HG03521 (cell line): Measurements from ENCODE around the gene IKZF1.

ENCODE experiments used
- ATAC-seq: cut with Tn5 transposase; IDR thresholded peaks from one replicate; pipeline ENCODE4 v1.9.1; 2021; ENCODE audit warnings: mild to moderate bottlenecking, moderate library complexity; ENCODE audit not compliant: unreplicated experiment

Gene IKZF1

DNA sequence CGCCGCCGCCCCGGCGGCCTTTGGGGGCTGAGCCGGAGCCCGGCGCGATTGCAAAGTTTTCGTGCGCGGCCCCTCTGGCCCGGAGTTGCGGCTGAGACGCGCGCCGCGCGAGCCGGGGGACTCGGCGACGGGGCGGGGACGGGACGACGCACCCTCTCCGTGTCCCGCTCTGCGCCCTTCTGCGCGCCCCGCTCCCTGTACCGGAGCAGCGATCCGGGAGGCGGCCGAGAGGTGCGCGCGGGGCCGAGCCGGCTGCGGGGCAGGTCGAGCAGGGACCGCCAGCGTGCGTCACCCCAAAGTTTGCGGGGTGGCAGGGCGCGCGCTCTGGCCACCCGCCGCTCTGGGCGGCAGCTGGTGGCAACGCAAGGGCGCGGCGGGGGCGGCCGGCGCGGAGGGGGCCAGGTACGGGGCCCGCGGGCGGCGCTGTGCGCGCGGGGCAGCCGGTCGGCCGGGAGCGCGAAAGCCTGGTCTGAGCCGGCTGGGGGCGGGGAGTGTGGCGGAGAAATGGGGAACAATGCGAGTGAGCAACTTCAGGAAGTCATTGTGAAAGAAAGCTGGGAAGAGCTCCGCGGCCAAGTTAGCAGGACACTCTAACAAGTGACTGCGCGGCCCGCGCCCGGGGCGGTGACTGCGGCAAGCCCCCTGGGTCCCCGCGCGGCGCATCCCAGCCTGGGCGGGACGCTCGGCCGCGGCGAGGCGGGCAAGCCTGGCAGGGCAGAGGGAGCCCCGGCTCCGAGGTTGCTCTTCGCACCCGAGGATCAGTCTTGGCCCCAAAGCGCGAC, at the start of gene IKZF1:
TSS of gene IKZF1 (plus strand) at position 588 of the 782 bp plus-strand sequence. CDS start 14,346 bp downstream, outside the sequence.
- peak; percentile 30 for ATAC-seq

DNA sequence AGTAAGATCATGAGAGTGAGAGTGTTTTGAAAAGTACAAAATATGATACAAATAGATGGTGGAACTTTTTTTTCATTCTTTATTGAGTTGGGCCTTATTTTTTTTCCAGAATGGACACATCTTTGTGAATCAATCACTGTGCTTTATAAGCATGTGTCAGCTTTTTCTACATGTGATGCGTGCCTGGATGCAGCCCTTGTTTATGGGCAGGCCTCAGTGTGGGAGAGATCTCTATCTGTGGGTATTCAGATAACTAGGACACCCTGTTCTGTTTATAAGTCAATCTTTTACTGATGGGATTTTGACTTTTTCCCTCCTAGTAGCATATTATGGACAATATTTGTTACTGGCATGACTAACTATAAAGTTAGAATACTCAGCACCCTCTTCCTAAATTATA, 42.9 kb upstream of the IKZF1 start:
- ATAC-seq, result no peak

DNA sequence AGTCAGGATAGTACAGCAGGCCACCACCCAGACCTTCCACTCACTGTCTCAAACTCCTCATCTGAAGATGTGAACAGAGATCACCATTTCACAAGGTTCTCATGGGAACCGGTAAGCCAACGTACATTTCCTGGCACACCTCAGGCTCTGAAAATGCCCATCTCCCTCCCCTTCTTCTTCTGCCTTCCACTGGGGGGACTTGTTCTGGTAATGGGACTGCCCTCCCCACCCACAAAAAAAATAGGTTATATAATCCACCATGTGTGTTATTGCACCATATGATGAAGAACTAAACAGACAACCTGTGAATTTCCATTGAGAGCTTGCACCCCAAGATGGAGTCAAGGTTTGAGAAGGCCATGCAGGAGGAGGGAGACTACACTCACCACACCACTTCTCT, 42.1 kb upstream of the IKZF1 start:
- ATAC-seq, result no peak

DNA sequence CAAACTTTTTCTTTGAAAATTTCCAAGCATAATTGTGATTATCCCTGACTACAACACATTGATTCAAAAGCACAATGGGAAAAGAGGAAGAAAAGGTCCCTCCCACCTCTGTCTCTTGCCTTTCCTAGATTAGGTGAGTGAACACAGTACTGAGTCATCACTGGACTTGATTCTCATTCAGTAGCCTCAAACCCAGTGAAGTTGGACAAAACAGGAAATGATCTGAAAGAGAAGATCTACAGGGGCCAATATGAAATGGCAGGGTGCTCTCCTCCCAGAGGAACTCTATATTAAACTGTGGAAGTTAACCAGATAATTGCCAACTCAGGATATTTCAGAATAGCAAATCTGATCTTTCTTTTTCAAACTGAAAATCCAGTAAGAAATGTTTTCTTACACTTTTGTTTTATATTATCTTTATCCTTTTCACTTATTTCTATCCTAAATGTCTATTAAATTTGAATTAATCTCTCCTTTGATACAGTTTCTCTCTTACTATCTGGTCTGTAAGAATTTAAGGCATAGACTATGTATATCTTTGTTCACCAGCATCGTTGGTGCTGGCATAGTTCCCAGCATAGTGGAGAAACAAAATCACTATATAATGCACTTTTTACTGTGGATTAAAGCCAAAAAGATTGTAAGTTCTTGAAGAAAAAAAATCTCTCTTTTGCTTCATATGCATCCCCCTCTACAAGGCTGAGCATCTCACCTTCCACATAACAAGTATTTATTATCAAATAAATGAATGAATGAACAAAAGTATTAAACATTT, 41.4 kb upstream of the IKZF1 start:
- ATAC-seq, result peak; percentile 40

DNA sequence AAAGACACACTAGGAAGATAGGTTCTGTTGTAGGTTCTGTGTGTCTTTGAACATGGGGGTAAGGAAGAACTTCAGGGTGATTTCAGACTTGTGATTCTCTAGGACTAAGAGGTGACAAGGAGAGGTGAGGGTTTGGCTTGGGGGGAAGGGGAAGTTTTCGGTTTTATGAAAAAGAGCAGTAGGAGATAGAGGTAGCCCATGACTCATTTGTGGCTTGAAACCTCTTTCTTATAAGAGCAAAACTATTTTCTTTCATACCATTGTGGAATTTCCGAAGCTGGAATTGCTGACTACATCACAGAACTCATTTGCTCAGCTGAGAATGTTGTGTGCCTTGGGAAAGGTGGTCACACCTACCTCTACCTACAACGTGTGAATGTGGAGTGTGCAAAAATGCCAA, 39.6 kb upstream of the IKZF1 start:
- ATAC-seq, result no peak

DNA sequence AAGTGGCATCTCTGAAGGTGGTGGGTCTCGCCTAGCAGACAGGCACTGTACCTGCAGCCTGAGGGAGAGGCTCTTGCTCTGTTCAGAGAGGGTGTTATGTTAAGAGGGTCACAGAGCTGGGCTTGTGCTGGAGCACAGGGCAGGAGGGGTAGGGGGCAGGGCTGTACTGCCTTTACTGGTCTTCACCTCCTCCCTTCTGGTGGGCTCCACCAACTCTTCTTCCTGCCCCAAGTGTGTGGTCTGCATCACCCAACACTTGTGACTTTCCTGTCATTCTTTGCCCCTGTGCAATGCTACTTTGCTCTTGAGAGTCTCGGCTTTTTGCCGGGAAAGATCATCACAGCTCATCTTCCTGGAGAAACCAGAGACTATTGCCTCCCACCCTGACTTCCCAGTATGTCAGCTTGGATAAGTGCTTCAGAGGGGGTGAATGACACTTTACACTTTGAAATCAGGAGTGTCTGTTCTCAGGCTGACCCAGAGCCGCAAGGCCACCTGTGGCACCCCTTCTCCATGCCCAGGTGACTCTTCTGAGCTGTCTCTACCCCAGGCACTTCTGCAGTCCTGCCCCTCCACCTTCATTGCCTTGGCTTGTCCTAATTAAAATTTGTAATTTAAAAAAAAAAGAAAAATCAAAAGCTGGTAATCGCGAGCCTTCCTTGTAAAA, 38.4 kb upstream of the IKZF1 start:
- ATAC-seq, result no peak

DNA sequence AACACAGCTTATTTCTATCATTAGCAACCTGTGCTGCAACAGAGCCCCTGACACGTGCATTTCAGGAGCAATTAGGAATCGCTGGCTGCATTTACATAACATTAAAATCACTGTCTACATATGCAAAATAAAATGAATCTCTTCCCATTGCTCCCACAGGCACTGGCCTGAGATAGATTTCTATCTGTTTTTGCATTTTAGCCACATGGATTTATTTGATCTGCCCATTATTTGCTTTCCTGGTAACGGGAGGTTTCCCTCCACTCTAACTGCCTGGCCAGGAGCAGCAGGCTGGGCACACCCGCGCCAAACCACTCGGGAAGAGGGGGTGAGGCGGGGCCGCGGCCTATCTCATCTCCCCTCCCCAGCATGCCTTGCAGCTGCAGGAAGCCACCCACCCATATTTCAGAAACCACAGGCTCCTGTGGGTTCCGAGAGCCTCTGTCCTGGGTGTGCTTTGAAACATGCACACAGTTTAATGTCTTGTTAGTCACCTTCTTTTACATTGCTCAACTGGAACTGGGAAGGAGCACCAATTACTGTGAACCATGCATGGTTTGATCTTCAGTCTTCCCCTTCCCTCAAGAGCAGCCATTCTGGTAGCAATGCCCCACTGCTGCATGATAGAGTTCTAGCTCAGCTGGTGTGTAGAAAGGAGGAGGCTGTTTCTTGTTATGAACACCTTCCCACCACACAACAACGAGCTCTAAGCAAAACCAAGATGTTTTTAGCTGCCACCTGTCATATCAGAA, 37.7 kb upstream of the IKZF1 start:
- ATAC-seq, result peak; percentile 37

DNA sequence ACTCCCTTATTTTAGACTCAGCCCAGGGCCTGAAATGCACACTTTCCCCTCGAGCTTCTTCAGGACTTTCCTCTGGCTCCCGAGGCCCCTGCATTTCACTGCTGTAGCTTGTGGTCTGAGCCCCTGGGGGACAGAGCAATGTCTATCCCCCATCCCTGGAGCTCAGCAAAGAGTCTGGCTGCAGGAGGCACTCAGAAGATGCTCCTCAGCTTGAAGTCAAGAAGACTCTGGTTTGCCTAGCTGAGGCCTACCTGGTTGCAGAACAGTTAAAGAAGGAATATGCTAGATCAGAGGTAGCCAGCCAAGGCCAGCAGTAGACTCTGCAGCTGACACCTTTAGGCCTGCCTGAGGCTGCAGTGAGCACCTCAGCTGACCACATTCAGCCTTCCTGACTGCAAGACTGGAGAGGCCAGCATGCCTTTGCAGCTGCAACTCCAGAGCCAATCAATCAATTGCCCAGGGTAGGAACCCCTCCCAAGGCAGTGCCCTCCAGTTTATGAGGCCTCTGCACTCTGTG, 36.9 kb upstream of the IKZF1 start:
- ATAC-seq, result no peak

DNA sequence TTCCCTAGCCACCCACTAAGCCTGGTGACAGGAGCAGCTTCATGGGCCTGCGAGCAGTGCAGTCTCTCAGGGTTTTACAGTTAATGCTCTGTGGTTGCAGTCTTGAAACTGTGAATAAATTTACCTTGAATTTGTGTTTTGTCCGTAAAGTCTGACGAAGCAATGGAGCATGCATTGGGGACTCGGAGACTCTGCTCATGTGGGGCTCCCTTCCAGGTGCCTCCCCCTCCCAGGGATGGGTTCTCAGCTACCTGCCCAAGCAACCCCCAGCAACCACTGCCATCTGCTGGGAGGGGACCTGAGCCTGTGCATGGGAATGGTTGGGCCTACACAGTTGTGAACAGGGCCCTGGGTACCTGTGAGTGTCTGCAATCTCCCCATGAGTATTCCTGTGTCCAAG, 36.3 kb upstream of the IKZF1 start:
- no peak for ATAC-seq

DNA sequence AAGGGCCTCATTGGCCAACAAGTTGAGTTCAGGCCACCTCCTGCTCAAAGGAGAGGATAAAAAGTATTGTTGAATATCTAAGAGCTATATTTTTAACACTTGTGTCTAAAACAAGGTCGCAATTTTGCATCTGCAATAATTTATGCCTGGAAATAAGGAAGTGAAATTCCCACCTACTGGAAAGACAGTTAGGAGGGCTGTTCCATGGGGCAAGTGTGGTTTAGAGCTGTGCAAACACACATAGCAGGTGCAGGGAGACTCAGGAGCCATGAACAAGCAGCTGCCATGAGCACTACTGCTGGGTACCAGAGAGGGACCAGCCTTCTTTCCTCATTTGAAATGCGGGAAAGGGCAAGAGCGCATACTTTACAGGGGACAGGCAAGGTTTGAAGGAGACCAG, 35.5 kb upstream of the IKZF1 start:
- ATAC-seq, result no peak

DNA sequence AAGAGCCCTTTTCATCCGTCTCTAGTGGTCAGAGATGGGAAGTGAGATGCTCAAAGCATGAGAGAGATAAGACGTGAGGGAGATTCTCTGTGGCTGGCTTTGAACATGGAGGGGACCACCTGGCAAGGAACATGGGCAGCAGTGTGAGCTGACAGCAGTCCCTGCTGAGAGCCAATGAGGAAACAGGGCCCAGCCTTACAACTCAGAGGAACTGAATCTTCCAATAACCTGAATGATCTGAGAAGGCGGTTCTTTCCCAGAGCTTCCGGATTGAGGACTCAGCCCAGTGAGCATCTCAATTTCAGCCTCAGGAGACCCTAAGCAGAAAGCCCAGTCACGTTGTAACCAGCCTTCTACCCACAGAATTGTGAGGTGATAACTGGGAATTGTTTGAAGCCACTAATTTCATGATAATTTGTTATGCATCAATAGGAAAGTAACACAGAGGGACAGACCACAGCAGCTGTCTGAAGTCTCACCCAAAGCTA, 33.9 kb upstream of the IKZF1 start:
- ATAC-seq, result no peak

DNA sequence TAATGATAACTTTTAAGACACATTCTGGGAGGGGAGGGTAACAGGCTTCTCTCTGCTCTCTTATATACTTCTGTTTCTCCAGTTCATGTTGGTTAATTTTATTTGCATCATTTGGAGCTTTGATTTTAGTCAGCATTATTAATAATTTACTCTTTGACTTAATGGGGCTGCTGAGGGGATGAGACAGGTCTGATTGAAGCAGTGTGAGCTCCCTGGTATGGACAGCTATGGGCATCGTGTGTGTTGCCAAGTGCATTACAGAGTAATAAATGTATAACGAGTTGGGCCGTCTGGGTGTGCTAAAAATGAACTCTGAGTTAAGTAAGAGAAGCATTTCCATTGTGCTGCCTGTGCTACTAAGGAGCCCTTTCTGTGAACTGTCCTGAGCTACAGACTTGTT, 31.7 kb upstream of the IKZF1 start:
- no peak for ATAC-seq

DNA sequence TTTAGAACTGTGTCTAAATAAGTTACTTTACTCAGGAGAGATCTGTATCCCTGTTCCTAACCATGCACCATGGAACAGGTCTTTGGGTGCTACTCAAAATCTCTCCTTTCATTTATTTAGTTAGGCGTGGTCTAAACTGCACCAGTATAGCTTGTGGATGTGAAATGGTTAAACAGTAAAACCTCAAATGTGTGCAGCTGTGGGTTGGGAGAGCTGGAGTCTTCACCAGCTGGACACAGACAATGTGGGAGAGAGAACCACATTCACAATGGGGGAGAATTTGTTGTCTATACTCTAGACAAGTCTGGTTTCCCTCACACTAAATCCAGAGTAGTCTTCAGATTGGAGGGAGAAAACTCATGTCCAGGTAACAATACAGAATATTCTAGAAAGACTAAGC, 31.2 kb upstream of the IKZF1 start:
- no peak for ATAC-seq

DNA sequence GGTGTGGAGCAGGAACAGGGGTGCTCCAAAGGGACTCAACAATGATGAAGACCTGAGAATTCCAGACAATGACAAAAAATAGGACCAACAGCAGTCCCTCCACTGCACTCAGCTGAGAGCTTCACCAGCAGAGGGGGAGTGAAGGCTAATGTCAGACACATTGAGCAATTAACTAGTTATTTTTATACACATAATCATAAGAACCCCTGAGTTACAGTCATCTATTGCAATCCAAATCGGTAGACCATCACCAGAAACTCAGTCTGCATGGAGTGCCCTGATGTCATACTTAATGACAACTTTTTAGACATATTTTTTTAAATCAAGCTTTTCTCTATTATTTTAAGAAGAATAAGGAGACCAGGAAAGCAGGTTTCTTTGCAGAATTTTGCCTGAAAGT, 30.6 kb upstream of the IKZF1 start:
- ATAC-seq, result no peak

DNA sequence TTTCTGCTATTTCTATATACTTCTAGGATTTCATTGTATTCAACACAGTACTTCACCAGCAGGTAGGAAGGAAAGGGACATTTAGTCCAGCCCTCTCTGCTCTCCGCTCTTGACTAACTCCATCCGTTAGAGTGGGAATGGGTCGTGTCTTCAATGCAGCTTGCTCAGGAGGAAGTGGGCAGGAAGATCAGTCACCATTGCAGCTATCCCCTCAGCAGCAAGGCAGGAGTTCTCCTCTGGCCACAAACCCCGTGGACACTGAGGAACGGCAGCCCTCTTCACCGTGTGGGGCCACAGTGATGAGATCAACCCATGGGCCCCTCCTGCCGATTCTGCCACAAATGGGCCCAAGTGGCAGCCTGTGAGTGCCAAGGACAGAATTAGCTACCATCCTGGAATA, 30.2 kb upstream of the IKZF1 start:
- no peak for ATAC-seq

DNA sequence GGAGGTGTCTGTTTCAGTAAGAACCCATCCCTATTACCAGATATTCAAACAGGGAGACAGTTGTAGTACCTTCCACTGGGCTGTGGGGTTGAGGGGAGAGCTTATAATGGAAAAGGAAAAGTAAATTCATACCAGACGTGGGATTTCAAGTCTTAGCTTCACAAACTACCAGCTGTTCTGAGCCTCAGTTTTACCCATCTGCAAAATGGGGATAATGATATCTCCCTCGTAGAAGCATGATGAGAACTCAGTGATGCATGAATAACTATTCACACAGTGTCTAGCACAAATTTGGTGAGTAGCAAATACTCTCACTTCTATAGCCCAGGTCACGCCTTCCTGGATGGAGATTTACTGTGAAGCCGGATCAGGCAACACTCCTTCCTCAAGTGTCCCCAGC, 29.1 kb upstream of the IKZF1 start:
- ATAC-seq, result no peak

DNA sequence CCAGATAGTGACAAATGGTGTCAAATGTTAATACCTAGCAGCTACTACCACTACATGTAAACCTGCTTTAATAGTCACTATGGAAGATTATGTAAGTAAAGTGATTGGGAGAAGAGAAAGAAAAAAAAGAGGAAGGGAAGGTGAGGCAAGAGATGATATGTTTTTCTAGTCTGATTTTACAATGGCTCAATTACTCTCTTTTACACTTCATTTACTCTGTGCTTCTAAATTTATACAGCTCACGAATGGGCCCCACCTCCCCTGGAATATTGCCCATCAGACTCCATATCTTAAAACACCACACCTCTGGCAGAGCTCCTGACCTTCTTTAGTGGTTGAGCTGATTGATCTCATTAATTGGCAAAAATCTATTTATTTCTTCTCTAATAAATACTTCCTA, 28.0 kb upstream of the IKZF1 start:
- ATAC-seq, result no peak

DNA sequence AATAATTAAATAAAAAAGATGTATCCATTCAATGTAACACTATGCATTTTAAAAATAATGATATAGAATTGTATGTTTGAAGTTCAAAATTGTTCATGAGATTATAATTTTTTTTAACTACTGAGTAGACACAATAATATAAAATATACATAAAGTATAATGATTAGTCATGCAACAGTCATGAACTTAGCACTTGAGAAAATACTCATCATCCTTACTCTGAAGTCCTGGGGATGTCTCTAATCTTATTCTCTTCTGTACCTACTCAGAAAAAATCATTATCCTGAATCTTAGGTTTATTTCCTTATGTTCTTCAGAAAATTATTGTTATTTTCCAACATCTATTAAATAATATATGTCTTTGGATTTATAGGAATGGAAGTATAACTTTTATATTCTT, 26.4 kb upstream of the IKZF1 start:
- no peak for ATAC-seq

DNA sequence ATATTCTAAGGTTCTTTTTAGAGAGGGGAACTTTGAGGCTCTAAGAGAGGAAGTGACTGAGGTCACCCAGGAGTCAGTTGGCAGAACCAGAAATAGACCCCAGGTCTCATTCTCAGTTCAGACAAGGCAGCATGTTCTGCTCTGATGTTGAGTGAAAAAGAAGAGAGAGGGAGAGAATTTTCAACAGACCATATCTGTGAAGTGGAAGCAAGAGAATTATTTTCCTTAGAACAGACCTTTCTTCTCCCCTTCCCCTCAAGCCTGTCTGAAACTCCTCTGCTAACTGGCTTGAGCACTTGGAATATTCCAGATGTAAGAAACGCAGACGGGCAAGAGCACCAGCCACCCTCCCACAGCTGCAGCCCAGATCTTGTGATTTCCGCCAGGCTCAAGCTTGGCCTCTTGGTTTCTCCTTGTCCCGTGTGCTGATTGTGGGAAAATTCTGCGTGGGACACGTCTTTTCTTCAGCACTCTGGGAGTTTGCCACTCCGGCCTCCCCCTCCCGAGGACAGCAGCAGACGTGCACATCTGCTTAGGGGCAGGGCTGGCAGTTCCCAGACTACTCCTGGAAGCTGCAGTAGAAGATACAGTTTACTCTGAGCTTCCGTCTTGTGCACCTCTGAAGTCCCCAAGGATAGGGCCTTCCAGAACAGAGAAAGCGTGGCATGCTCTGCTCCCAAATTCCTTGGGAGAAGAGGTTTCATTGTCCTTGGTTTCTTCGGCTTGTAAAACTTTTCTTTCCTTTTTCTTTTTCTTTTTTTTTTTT, 22.7 kb upstream of the IKZF1 start:
- ATAC-seq, result peak; percentile 94
